ENCODE results near the gene C1orf116. TPM values are rescaled to one million over a fixed set of nuclear protein-coding genes. Genes with fewer than 3 reads are reported as not detected.
"Not testable (repeated sequence)": the region's sequence is repeated elsewhere in the genome, so short reads cannot be mapped to it uniquely, and the experiment has no call there.

Gene C1orf116
- total and polyA plus RNA-seq, 8 donors: 17.1 to 91.7 (median 41.3) TPM

- TF ChIP-seq POLR2AphosphoS5 (IDR thresholded peaks at IDR 0.05) (no peak), CTCF (IDR thresholded peaks at IDR 0.05) (no peak), POLR2A (IDR thresholded peaks at IDR 0.05) (no peak), EP300 (IDR thresholded peaks at IDR 0.05) (no peak)
- 70 to 78% (median 75%) methylated on average over 6 of the region's 6 CpGs for WGBS, 5 donors
- peaks cover 35 to 81% (median 63%) of the 10 kb centered on the region in 4 donors for H3K4me1 ChIP-seq
- no peak overlapping the region for H3K4me3 ChIP-seq
- no peaks in the 10 kb centered on the region for H3K9me3 ChIP-seq
- H3K27ac ChIP-seq: no peak overlapping the region
- DNase-seq: no peak
- no peaks in the 10 kb centered on the region for H3K27me3 ChIP-seq
- intact Hi-C loops (cut with DNase I; ENCODE audit: low total_unique reads): no loop called here
- peaks cover 13 to 21% (median 19%) of the 10 kb centered on the region in 4 donors for H3K36me3 ChIP-seq
Measured at GRCh38 chr1:207048041-207048440, 15.5 kb upstream of the C1orf116 start.

- DNase-seq: no peak
- Histone ChIP-seq H3K9me3 (no peaks in the 10 kb centered on the region), H3K27ac (no peak overlapping the region), H3K4me3 (no peak overlapping the region), H3K4me1 (peaks cover 34 to 80% (median 62%) of the 10 kb centered on the region in 4 donors), H3K36me3 (peaks cover 13 to 21% (median 19%) of the 10 kb centered on the region in 4 donors), H3K27me3 (no peaks in the 10 kb centered on the region)
- intact Hi-C loops (cut with DNase I; ENCODE audit: low total_unique reads): no loop called here
- TF ChIP-seq POLR2A (IDR thresholded peaks at IDR 0.05) (no peak), CTCF (IDR thresholded peaks at IDR 0.05) (no peak), EP300 (IDR thresholded peaks at IDR 0.05) (no peak), POLR2AphosphoS5 (IDR thresholded peaks at IDR 0.05) (no peak)
- WGBS, 5 donors: 81 to 95% (median 85%) methylated on average over 1 of the region's 1 CpG
Measured at GRCh38 chr1:207047505-207047904, 14.9 kb upstream of the C1orf116 start.

- Histone ChIP-seq H3K27me3 (no peaks in the 10 kb centered on the region), H3K9me3 (no peaks in the 10 kb centered on the region), H3K4me1 (peaks cover 22 to 64% (median 49%) of the 10 kb centered on the region in 4 donors), H3K4me3 (no peak overlapping the region), H3K27ac (no peak overlapping the region), H3K36me3 (peaks cover 13 to 21% (median 19%) of the 10 kb centered on the region in 4 donors)
- no peak for TF ChIP-seq POLR2AphosphoS5 (IDR thresholded peaks at IDR 0.05)
- no peak for TF ChIP-seq EP300 (IDR thresholded peaks at IDR 0.05)
- no peak for TF ChIP-seq POLR2A (IDR thresholded peaks at IDR 0.05)
- TF ChIP-seq CTCF (IDR thresholded peaks at IDR 0.05): no peak
- no peak for DNase-seq
- 62 to 76% (median 72%) methylated on average over 2 of the region's 2 CpGs for WGBS, 5 donors
- intact Hi-C loops (cut with DNase I; ENCODE audit: low total_unique reads): no loop called here
Measured at GRCh38 chr1:207045453-207045852, 12.9 kb upstream of the C1orf116 start.

- H3K4me1 ChIP-seq: peaks cover 0 to 40% (median 20%) of the 10 kb centered on the region in 4 donors
- H3K27ac ChIP-seq; H3K27me3 ChIP-seq; H3K9me3 ChIP-seq; intact Hi-C loops (cut with DNase I; ENCODE audit: low total_unique reads); H3K4me3 ChIP-seq; H3K36me3 ChIP-seq; DNase-seq: not testable (repeated sequence)
- WGBS, 5 donors: 85 to 96% (median 89%) methylated on average over 2 of the region's 2 CpGs
Measured at GRCh38 chr1:207041397-207041796, 8.8 kb upstream of the C1orf116 start.

GRCh38 chr1:207040181-207040533 lies 7.6 kb upstream of the C1orf116 start:
- no peaks in the 10 kb centered on the region for H3K36me3 ChIP-seq
- H3K4me1 ChIP-seq: peaks cover 0 to 28% (median 9%) of the 10 kb centered on the region in 4 donors
- H3K9me3 ChIP-seq: no peaks in the 10 kb centered on the region
- no peak overlapping the region for H3K4me3 ChIP-seq
- H3K27me3 ChIP-seq: no peaks in the 10 kb centered on the region
- intact Hi-C loops (cut with DNase I; ENCODE audit: low total_unique reads): no loop called here
- 46 to 60% (median 56%) methylated on average over 3 of the region's 3 CpGs for WGBS, 5 donors
- DNase-seq: no peak
- peak overlapping the region in 1 of 5 donors; percentile 1 for H3K27ac ChIP-seq
- TF ChIP-seq POLR2AphosphoS5 (IDR thresholded peaks at IDR 0.05): no peak
- TF ChIP-seq EP300 (IDR thresholded peaks at IDR 0.05): no peak
- no peak for TF ChIP-seq CTCF (IDR thresholded peaks at IDR 0.05)
- no peak for TF ChIP-seq POLR2A (IDR thresholded peaks at IDR 0.05)

Measured in stomach (tissue), 9 donors.